Aorta (tissue), 5 donors: ENCODE data around the gene PDCD10. TPM values are rescaled to one million over a fixed set of nuclear protein-coding genes. Genes with fewer than 3 reads are reported as not detected.

ENCODE experiments used
- ATAC-seq: fragments of 200-7000 bp; cut with Tn5 transposase; one replicate; pipeline ENCODE4 v1.9.1; 2022; ENCODE audit warnings: moderate library complexity; ENCODE audit not compliant: low FRiP score
- DNase-seq, 2 donors: peaks; one replicate each; pipeline ENCODE4 v3.0.0-alpha.2; 2020
- H3K27ac ChIP-seq, 2 donors: one replicate each; pipeline ENCODE4 v1.5.1; 2013; ENCODE audit warnings: low read length in 2 of 2, mild to moderate bottlenecking in 2 of 2, moderate library complexity in 2 of 2, control low read depth in 1 of 2, inconsistent platforms in 1 of 2, low read depth in 1 of 2
- H3K27me3 ChIP-seq, 2 donors: one replicate each; pipeline ENCODE4 v1.6.1; 2013; ENCODE audit warnings: control low read depth in 1 of 2, low read length in 1 of 2, mild to moderate bottlenecking in 1 of 2, moderate library complexity in 1 of 2; ENCODE audit not compliant: insufficient read depth in 2 of 2, control insufficient read depth in 1 of 2
- H3K36me3 ChIP-seq, 2 donors: one replicate each; pipeline ENCODE4 v1.6.1; 2013; ENCODE audit warnings: control low read depth in 1 of 2, low read length in 1 of 2, mild to moderate bottlenecking in 1 of 2; ENCODE audit not compliant: insufficient read depth in 2 of 2, control insufficient read depth in 1 of 2
- H3K4me1 ChIP-seq, 2 donors: one replicate each; pipeline ENCODE4 v1.6.1; 2013; ENCODE audit warnings: low read length in 2 of 2, control low read depth in 1 of 2, mild to moderate bottlenecking in 1 of 2, moderate library complexity in 1 of 2; ENCODE audit not compliant: insufficient read depth in 2 of 2, control insufficient read depth in 1 of 2
- H3K4me3 ChIP-seq, 2 donors: one replicate each; pipeline ENCODE4 v1.5.1; 2013; ENCODE audit warnings: low read length in 2 of 2, control low read depth in 1 of 2, mild to moderate bottlenecking in 1 of 2
- H3K9me3 ChIP-seq: one replicate; pipeline ENCODE4 v1.6.1; 2013; ENCODE audit warnings: mild to moderate bottlenecking, low read length; ENCODE audit not compliant: control insufficient read depth
- WGBS, 2 donors: extraction: QIAGEN DNeasy Blood & Tissue Kit; methylation state at CpG; one replicate each; pipeline ENCODE4 v1.1.7; 2013; 5-methylcytosine and 5-hydroxymethylcytosine counted together
- intact Hi-C, 2 donors: fragments of 100-400 bp; cut with DNase I; formaldehyde crosslinking; loops; one replicate each; pipeline versions ENCODE4 v1.14.2 to v1.15.0; 2022
- polyA plus RNA-seq, 2 donors: library from polyadenylated mRNA; stranded (reverse); fragments of 200-250 nt; gene quantifications; one replicate each; pipeline ENCODE4 v1.2.3, GENCODE V29; 2013
- total RNA-seq, 2 donors: library from RNA; stranded (reverse); fragmentation: NEBNext Ultra II Directional; extraction: Animal tissue kit (Norgen Biotek cat#: 25700); gene quantifications; one replicate each; pipeline ENCODE4 v1.2.1, GENCODE V29; 2021
- donor health status: healthy with polysubstance abuse.
- donor health status: Bipolar disorder and iron deficiency.
- donor health status: DM: no; HTN: no; CAD: no.
- donor health status: DM: no; HTN: no; CAD: no.
- donor health status: DM: yes; HTN: yes; CAD: no.

PDCD10 gene
- total and polyA plus RNA-seq, 4 donors: 45.2 to 85.0 (median 49.9) TPM

DNA sequence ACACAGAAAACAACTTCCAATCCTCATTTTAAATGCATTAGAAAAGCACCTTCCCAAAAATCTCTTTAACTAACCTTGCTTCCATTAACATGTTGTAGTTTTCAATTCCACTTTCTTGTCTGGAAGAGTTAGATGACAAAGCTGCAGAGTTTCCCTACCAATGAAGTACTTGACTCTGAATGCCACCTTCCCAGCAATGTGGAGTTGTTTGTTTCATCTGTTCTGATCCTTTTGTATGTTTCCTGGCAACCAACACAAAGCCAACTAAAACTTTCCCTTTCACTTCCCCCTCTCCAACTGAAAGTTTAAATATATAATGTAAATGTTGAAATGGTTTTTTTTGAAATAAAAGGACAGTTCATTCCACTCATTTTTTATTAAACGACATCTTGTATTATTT is 80.9 kb downstream of the PDCD10 start, which contains the start of gene WDR49:
TSS of gene WDR49 (minus strand) at position 183 of the 400 bp plus-strand sequence. CDS start 517 bp downstream, outside the sequence.
- Histone ChIP-seq H3K27me3 (no peaks in the 10 kb centered on the region), H3K36me3 (no peaks in the 10 kb centered on the region), H3K9me3 (no peaks in the 10 kb centered on the region), H3K4me1 (no peaks in the 10 kb centered on the region), H3K27ac (no peak within 1 kb of the TSS), H3K4me3 (no peak within 1 kb of the TSS)
- intact Hi-C loops: no loop called here
- ATAC-seq (no peak), DNase-seq (no peak)
- 43 to 46% methylated on average over 1 of the region's 1 CpG for WGBS, 2 donors

DNA sequence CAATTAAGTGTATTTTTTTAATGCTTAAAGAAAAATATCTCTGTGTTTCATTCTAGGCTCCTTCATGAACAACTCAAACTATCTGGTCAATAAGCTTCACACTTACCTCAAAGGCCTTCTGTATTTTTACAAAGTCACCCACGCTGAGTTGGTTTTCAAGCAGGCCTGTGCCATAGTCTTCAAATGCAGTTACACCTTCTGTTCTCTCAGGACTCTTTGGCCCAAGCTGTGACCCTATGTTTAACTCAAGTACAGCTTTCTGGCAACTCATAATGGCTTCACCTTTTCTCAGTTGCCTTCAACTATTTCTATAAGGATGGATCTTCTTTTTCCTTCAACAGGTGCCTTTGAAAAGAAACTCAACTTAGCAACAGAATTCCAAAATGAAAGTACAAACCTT is 81.5 kb downstream of the PDCD10 start:
- no peak overlapping the region for H3K27ac ChIP-seq
- intact Hi-C loops: no loop called here
- DNase-seq: no peak
- no peaks in the 10 kb centered on the region for H3K36me3 ChIP-seq
- H3K4me1 ChIP-seq: no peaks in the 10 kb centered on the region
- H3K9me3 ChIP-seq: no peaks in the 10 kb centered on the region
- ATAC-seq: no peak
- no peaks in the 10 kb centered on the region for H3K27me3 ChIP-seq
- 61 to 81% methylated on average over 1 of the region's 1 CpG for WGBS, 2 donors
- no peak overlapping the region for H3K4me3 ChIP-seq

DNA sequence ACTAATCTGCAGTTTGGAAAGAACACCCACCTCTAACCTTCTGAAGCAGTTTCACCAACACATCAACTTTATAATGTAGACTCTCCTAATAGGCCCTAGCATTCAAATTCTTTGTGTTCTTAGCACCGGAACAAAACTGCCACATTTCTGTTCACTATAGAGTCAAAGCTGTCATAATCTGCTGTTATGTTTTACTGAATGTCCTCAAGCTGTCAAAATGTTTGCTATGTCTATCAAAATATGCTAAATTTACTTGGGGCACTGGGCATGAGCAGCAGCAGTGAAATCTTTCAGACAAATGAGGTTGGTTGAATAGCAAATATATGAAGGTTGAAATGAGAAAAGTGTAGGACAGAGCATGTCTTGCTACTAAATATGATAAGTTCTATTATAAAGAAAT is 82.9 kb downstream of the PDCD10 start:
- ATAC-seq (no peak), DNase-seq (no peak)
- no peaks in the 10 kb centered on the region for H3K9me3 ChIP-seq
- no peak overlapping the region for H3K4me3 ChIP-seq
- no peaks in the 10 kb centered on the region for H3K27me3 ChIP-seq
- WGBS, 2 donors: 20 to 26% methylated on average over 1 of the region's 1 CpG
- no peaks in the 10 kb centered on the region for H3K4me1 ChIP-seq
- no peak overlapping the region for H3K27ac ChIP-seq
- H3K36me3 ChIP-seq: no peaks in the 10 kb centered on the region
- intact Hi-C loops: no loop called here

DNA sequence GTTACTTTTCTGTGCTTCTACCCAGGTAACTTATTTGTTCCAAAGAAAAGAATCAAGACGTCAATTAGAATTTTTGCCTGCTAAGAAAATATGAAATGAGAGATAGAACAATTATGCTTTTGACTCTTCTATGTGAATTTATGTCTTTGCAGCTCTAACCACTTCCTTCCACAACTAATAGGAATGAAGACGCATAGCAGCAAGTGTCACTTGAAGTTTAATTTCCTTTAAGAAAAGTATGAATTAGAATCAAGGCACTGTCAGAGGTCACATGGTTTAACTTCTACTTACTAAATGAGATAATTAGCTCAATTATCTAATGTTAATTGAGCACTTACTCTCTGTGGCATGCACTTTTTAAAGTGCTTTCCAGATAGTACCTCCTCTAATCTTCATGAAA is 84.2 kb downstream of the PDCD10 start:
- H3K27me3 ChIP-seq: no peaks in the 10 kb centered on the region
- H3K4me1 ChIP-seq: no peaks in the 10 kb centered on the region
- 89 to 91% methylated on average over 2 of the region's 2 CpGs for WGBS, 2 donors
- H3K4me3 ChIP-seq: no peak overlapping the region
- intact Hi-C loops: no loop called here
- ATAC-seq: no peak
- H3K9me3 ChIP-seq: no peaks in the 10 kb centered on the region
- no peak for DNase-seq
- H3K36me3 ChIP-seq: no peaks in the 10 kb centered on the region
- no peak overlapping the region for H3K27ac ChIP-seq

DNA sequence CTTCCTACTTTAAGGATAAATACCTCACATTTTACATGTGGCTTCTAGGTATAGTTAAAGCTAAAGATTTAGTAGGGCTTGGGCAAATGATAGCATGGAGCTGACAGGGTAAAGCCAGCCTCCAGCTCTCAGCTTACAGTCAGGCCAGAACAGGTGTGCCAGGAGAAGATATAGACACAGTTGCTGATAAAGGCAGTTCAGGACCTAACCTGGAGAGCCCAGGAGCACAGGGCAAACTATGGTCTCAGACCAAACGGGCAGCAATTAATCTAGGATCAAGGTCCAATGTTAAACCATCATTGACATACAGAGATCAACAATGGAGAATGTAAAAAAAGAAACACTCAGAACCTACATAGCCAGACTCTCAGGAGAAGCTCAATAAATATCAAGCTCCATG is 84.9 kb downstream of the PDCD10 start:
- Histone ChIP-seq H3K36me3 (no peaks in the 10 kb centered on the region), H3K27me3 (no peaks in the 10 kb centered on the region), H3K9me3 (no peaks in the 10 kb centered on the region), H3K27ac (no peak overlapping the region), H3K4me1 (no peaks in the 10 kb centered on the region), H3K4me3 (no peak overlapping the region)
- no peak for DNase-seq
- ATAC-seq: no peak
- WGBS, 2 donors: 94 to 100% methylated on average over 1 of the region's 1 CpG
- intact Hi-C loops: no loop called here

DNA sequence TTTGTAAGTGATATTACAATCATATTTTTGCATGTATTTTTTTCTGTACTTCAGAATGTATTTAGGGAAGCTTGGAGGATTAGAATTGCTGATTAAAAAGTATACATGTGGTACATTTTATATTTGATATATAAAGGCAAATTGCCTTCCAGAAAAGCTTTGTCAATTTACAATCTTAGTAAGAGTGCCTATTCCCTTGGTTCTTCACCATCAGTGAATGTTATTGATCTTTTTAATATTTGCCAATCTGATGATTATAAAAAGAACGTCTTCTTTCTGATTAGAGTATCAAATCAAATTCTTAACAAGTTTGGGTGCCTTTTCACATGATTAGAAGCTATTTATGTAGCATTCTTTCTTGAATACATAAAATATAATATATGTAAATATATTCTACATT is 90.1 kb downstream of the PDCD10 start:
- intact Hi-C loops: no loop called here
- H3K4me1 ChIP-seq: no peaks in the 10 kb centered on the region
- H3K27me3 ChIP-seq: no peaks in the 10 kb centered on the region
- no peak for ATAC-seq
- no peak overlapping the region for H3K27ac ChIP-seq
- H3K4me3 ChIP-seq: no peak overlapping the region
- H3K36me3 ChIP-seq: no peaks in the 10 kb centered on the region
- DNase-seq: no peak
- no peaks in the 10 kb centered on the region for H3K9me3 ChIP-seq
- WGBS, 2 donors: 87 to 98% methylated on average over 1 of the region's 1 CpG

Other genes starting within 250 kb of the PDCD10 start
- 1 to 10 TPM; 1.7 to 3.0 TPM for gene WDR49, start 81.0 kb downstream of the PDCD10 start, total RNA-seq
- gene WDR49, start 81.0 kb downstream of the PDCD10 start, polyA plus RNA-seq: 1 to 10 TPM in 1 of 2 donors, not detected in 1; 3.8 TPM
- gene SERPINI1, start 829 bp upstream of the PDCD10 start, total RNA-seq: 10 to 100 TPM; 13.5 to 13.8 TPM
- 10 to 100 TPM in 1 of 2 donors, 1 to 10 TPM in 1; 8.9 to 11.9 TPM for gene SERPINI1, start 829 bp upstream of the PDCD10 start, polyA plus RNA-seq